Panc1 (cell line): Measurements from ENCODE around the gene MIA2. TPM values are rescaled to one million over a fixed set of nuclear protein-coding genes. Genes with fewer than 3 reads are reported as not detected.

Source experiments
- ATAC-seq: fragments of 200-7000 bp; cut with Tn5 transposase; 2 replicates; pipeline ENCODE4 v1.9.1; 2020; ENCODE audit warnings: mild to moderate bottlenecking, moderate library complexity
- BruUV-seq: library from RNA; stranded (reverse); fragments of 400-500 nt; replicated peaks from 2 replicates; lab custom pipeline; 2021; lab: Mats Ljungman, UMichigan
- CTCF ChIA-PET: fragments of 300-600 bp; sonication (Branson Sonifier 250); formaldehyde crosslinking; loops from one replicate; lab custom pipeline; 2022; ENCODE audit warnings: antibody characterized with exemption; lab: Charles Lee
- POLR2A ChIA-PET: fragments of 300-600 bp; sonication (Branson Sonifier 250); formaldehyde crosslinking; loops from one replicate; lab custom pipeline; 2022; ENCODE audit warnings: antibody characterized with exemption; lab: Charles Lee
- DNase-seq: peaks from one replicate; pipeline ENCODE4 v3.0.0-alpha.2; 2010; ENCODE audit warnings: low read depth, low spot score
- H3K27ac ChIP-seq: 2 replicates; pipeline ENCODE4 v1.5.1; 2011; ENCODE audit warnings: mild to moderate bottlenecking, low read length, inconsistent platforms
- H3K27me3 ChIP-seq: fragments of 200-500 bp; sonication (Bioruptor generic); 2 replicates; pipeline ENCODE4 v1.6.0; 2014; ENCODE audit warnings: low read length, inconsistent platforms; ENCODE audit not compliant: control insufficient read depth, insufficient read depth
- H3K36me3 ChIP-seq: fragments of 200-500 bp; sonication (Bioruptor generic); 2 replicates; pipeline ENCODE4 v1.5.1; 2014; ENCODE audit warnings: inconsistent platforms, mild to moderate bottlenecking, low read length, moderate library complexity; ENCODE audit not compliant: control insufficient read depth, insufficient read depth
- H3K4me1 ChIP-seq: 2 replicates; pipeline ENCODE4 v1.5.1; 2011; ENCODE audit warnings: inconsistent platforms, mild to moderate bottlenecking, low read length, moderate library complexity; ENCODE audit not compliant: control insufficient read depth, insufficient read depth
- H3K4me3 ChIP-seq, 2 experiments: 2 replicates each; pipeline ENCODE4 v1.5.1; 2011 to 2012; ENCODE audit warnings: low read depth in 2 of 2, low read length in 2 of 2, mild to moderate bottlenecking in 2 of 2, inconsistent platforms in 1 of 2, moderate library complexity in 1 of 2
- H3K9me3 ChIP-seq: fragments of 200-500 bp; sonication (Bioruptor generic); 2 replicates; pipeline ENCODE4 v1.5.1; 2014; ENCODE audit warnings: low read depth, mild to moderate bottlenecking, inconsistent platforms, low read length, moderate library complexity; ENCODE audit not compliant: control insufficient read depth, insufficient read depth
- CTCF ChIP-seq: fragments of 450-650 bp; IDR thresholded peaks from 2 replicates; pipeline ENCODE4 v1.5.1; 2017; ENCODE audit warnings: mild to moderate bottlenecking
- POLR2AphosphoS5 ChIP-seq: IDR thresholded peaks from 2 replicates; pipeline ENCODE4 v1.6.1; 2012; ENCODE audit warnings: mild to moderate bottlenecking, low read depth, low read length, moderate library complexity
- SIN3A ChIP-seq: IDR thresholded peaks from 2 replicates; pipeline ENCODE4 v1.6.1; 2012; ENCODE audit warnings: low read depth, mild to moderate bottlenecking, low read length, moderate library complexity, borderline replicate concordance; ENCODE audit not compliant: insufficient read depth
- TCF7L2 ChIP-seq: IDR thresholded peaks from 2 replicates; pipeline ENCODE4 v1.6.1; 2011; ENCODE audit warnings: mild to moderate bottlenecking, low read depth, low read length, inconsistent platforms
- in situ Hi-C: cut with HindIII; loops from 2 replicates; pipeline ENCODE4 v1.10.0; 2016; ENCODE audit warnings: low sequenced_read_pairs, low pct_unique_long_range_greater_than_20kb
- intact Hi-C: fragments of 100-400 bp; cut with micrococcal nuclease; formaldehyde crosslinking; loops from one replicate; pipeline ENCODE4 v1.10.0; 2022; ENCODE audit not compliant: unreplicated experiment
- total RNA-seq: library from RNA; stranded (reverse); gene quantifications from one replicate; pipeline ENCODE4 v1.2.1, GENCODE V29; 2021; ENCODE audit not compliant: unreplicated experiment
- TF ChIP-seq, protein P1 (sequence below), 2 experiments: IDR thresholded peaks; 2 replicates each; pipeline ENCODE4 v1.6.1; 2011 to 2012; ENCODE audit warnings: low read depth in 2 of 2, control low read depth in 1 of 2, low read length in 1 of 2, mild to moderate bottlenecking in 1 of 2, moderate library complexity in 1 of 2; ENCODE audit not compliant: insufficient read depth in 1 of 2

The MIA2 gene
- total RNA-seq, 1 experiment from 2014 or later: 19.2 TPM

GRCh38 chr14:39367387-39367751, 133.7 kb downstream of the MIA2 start:
- H3K4me1 ChIP-seq: no peaks in the 10 kb centered on the region; the same call in 1 of the 2 replicates
- CTCF ChIA-PET: no interaction called here

DNA sequence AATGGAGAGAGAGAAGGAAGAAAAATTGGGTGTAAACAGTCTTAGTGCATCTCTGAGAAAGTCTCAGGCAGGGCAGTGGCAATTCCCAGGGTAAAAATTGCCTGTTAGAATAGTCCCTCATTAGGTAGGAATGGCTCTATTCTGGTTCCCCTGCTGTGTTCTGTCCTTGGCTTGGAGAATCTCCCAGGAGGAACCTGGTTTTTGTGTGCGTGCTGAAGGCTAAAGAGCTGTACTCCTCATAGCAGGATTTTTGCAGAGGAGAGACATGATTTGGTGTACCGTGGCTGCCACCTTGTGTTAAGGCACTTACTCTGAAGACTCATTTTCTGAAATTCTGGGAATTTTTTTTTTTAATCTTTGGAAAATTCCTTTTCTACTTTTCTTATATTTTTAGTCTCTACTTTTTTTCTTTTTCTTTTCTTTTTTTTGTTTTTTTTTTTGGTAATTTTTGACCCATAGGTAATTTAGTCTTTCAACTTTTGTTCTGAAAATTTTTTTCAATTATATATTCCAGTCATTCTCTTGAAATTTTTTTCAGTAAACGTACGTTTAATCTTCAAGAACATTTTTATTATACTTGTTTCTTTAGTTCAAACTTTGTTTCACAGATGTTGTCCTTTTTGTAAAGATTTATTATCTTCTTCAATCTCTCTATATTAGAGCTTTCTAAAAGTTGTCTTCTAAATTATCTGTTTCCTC, 134.7 kb downstream of the MIA2 start:
- Histone ChIP-seq H3K9me3 (no peaks in the 10 kb centered on the region), H3K36me3 (no peaks in the 10 kb centered on the region), H3K4me3 (no peak overlapping the region), H3K27me3 (no peaks in the 10 kb centered on the region), H3K27ac (no peak overlapping the region), H3K4me1 (no peaks in the 10 kb centered on the region; the same call in 1 of the 2 replicates)
- intact Hi-C loops: loop anchor here (5.0 kb wide), 2 partner anchors 136 to 261 kb away; partner anchors contain the start of gene MIA2
- in situ Hi-C loops: no loop called here
- ChIA-PET POLR2A (no interaction called here), CTCF (interaction anchor here (0.6 kb wide), 2 partner anchors 43 to 252 kb away, joined by 3 to 5 read pairs; no protein-coding TSS in a partner anchor)
- no peak for TF ChIP-seq SIN3A
- no peak for TF ChIP-seq POLR2AphosphoS5
- TF ChIP-seq, protein P1, sequence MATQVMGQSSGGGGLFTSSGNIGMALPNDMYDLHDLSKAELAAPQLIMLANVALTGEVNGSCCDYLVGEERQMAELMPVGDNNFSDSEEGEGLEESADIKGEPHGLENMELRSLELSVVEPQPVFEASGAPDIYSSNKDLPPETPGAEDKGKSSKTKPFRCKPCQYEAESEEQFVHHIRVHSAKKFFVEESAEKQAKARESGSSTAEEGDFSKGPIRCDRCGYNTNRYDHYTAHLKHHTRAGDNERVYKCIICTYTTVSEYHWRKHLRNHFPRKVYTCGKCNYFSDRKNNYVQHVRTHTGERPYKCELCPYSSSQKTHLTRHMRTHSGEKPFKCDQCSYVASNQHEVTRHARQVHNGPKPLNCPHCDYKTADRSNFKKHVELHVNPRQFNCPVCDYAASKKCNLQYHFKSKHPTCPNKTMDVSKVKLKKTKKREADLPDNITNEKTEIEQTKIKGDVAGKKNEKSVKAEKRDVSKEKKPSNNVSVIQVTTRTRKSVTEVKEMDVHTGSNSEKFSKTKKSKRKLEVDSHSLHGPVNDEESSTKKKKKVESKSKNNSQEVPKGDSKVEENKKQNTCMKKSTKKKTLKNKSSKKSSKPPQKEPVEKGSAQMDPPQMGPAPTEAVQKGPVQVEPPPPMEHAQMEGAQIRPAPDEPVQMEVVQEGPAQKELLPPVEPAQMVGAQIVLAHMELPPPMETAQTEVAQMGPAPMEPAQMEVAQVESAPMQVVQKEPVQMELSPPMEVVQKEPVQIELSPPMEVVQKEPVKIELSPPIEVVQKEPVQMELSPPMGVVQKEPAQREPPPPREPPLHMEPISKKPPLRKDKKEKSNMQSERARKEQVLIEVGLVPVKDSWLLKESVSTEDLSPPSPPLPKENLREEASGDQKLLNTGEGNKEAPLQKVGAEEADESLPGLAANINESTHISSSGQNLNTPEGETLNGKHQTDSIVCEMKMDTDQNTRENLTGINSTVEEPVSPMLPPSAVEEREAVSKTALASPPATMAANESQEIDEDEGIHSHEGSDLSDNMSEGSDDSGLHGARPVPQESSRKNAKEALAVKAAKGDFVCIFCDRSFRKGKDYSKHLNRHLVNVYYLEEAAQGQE (IDR thresholded peaks at IDR 0.05; ENCODE audit: insufficient read depth in 1 of 2, low read depth in 2 of 2, low read length in 1 of 2): no peak
- peak; percentile 62 for TF ChIP-seq CTCF
- no TSS peak for BruUV-seq
- ATAC-seq: peak; percentile 70; the same call in 1 of the 2 replicates
- DNase-seq: no peak

More at GRCh38 chr14:39367387-39367751, 133.7 kb downstream of the MIA2 start:
- ATAC-seq: peak; percentile 58; the same call in 1 of the 2 replicates
- DNase-seq: no peak
- POLR2A ChIA-PET: no interaction called here
- intact Hi-C loops: loop anchor here (5.0 kb wide), 2 partner anchors 135 to 260 kb away; partner anchors contain the start of gene MIA2
- H3K4me3 ChIP-seq: no peak overlapping the region
- H3K9me3 ChIP-seq: no peaks in the 10 kb centered on the region
- BruUV-seq: no TSS peak
- TF ChIP-seq CTCF (no peak), POLR2AphosphoS5 (no peak), SIN3A (no peak), TCF7L2 (no peak)
- TF ChIP-seq, protein P1 (IDR thresholded peaks at IDR 0.05; ENCODE audit: insufficient read depth in 1 of 2, low read depth in 2 of 2, low read length in 1 of 2): no peak
- in situ Hi-C loops: no loop called here
- no peaks in the 10 kb centered on the region for H3K27me3 ChIP-seq
- no peak overlapping the region for H3K27ac ChIP-seq
- H3K36me3 ChIP-seq: no peaks in the 10 kb centered on the region
